Measurements from ENCODE around the gene EXPH5.

EXPH5 gene

DNA sequence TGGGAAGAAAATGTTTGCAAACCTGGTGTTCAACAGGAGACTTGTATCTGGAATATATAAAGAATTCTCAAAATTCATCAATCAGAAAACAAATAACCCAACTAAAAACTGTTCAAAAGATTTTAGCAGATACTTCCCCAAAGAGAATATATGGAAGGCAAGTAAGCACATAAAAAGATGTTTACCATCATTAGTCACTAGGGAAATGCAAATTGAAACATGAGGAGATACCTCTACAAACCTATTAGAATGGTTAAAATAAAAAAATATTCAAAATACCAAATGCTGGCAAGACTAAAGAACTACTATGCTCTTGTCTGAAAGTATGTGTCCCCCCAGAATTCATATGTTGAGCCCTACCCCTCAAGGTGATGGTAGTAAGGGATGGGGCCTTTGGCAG lies 8.6 kb downstream of the EXPH5 start:
- TF ChIP-seq, protein P1, sequence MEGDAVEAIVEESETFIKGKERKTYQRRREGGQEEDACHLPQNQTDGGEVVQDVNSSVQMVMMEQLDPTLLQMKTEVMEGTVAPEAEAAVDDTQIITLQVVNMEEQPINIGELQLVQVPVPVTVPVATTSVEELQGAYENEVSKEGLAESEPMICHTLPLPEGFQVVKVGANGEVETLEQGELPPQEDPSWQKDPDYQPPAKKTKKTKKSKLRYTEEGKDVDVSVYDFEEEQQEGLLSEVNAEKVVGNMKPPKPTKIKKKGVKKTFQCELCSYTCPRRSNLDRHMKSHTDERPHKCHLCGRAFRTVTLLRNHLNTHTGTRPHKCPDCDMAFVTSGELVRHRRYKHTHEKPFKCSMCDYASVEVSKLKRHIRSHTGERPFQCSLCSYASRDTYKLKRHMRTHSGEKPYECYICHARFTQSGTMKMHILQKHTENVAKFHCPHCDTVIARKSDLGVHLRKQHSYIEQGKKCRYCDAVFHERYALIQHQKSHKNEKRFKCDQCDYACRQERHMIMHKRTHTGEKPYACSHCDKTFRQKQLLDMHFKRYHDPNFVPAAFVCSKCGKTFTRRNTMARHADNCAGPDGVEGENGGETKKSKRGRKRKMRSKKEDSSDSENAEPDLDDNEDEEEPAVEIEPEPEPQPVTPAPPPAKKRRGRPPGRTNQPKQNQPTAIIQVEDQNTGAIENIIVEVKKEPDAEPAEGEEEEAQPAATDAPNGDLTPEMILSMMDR (IDR thresholded peaks at IDR 0.05; ENCODE audit: insufficient read depth, low read depth, low read length, missing control alignments), result no peak
- H3K4me3 ChIP-seq (ENCODE audit: low read depth, low read length), result no peak overlapping the region
- no peak for DNase-seq (ENCODE audit: low read depth)

DNA sequence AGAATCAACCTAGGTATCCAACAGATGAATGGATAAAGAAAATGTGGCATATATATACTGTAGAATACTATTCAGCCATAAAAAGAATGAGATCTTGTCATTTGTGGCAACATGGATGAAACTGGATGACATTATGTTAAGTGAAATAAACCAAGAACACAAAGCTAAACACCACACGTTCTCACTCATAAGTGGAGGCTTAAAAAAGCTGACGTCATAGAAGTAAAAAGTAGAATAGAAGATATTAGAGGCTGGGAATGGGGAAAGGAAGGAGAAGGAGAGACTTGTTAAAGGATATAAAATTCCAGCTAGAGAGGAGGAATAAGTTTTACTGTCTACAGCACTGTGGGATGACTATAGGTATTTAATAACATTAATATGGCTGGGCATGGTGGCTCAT lies 12.9 kb downstream of the EXPH5 start:
- TF ChIP-seq, protein P1 (IDR thresholded peaks at IDR 0.05; ENCODE audit: insufficient read depth, low read depth, low read length, missing control alignments), result no peak
- DNase-seq (ENCODE audit: low read depth), result no peak
- H3K4me3 ChIP-seq (ENCODE audit: low read depth, low read length), result no peak overlapping the region

DNA sequence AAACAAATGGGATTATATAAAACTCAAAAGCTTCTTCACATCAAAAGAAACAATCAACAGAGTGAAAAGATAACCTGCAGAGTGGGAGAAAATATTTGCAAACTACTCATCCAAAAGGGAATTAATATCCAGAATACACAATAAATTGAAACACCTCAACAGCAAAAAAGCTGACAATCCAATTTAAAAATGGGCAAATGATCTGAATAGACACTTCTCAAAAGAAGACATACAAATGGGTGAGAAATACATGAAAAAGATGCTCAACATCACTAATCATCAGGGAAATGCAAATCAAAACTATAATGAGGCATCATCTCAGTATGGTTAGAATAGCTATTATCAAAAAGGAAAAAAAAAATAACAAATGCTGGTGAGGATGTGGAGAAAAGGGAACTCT lies 13.5 kb downstream of the EXPH5 start:
- no peak for DNase-seq (ENCODE audit: low read depth)
- TF ChIP-seq, protein P1 (IDR thresholded peaks at IDR 0.05; ENCODE audit: insufficient read depth, low read depth, low read length, missing control alignments), result no peak
- H3K4me3 ChIP-seq (ENCODE audit: low read depth, low read length), result no peak overlapping the region

DNA sequence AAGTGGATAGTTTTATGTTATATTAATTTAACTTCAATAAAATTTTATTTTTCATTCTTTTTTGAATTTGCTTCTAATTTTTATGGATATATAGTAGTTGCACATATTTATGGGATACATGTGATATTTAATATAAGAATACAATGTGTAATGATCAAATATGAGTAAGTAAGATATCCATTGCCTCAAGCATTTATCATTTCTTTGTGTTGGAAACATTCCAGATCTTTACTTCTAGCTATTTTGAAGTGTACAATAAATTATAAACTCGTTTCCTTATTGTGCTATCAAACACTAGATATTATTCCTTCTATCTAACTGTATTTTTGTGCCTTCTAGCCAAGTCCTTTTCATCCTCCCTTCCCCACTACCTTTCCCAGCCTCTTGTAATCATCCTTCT lies 17.0 kb downstream of the EXPH5 start:
- TF ChIP-seq, protein P1 (IDR thresholded peaks at IDR 0.05; ENCODE audit: insufficient read depth, low read depth, low read length, missing control alignments), result no peak
- H3K4me3 ChIP-seq (ENCODE audit: low read depth, low read length), result no peak overlapping the region
- no peak for DNase-seq (ENCODE audit: low read depth)

DNA sequence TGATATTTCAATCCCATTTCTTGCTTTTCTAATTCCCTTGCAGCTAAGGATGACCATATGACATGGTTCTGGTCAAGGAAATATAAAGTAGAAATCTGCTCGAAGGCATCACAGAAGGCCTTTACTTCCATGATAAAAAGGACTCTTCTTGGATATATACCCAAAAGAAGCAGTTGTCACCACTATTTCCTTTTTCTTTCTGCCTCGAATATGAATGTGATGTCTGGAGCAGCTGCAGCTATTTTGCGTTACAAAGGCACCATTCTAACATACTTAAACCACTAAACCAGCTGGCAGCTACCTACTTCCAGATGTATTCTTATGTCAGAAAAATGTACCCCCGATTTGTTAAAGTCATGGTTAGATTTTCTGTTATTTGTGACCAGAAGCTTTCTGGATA lies 18.9 kb downstream of the EXPH5 start:
- TF ChIP-seq, protein P1 (IDR thresholded peaks at IDR 0.05; ENCODE audit: insufficient read depth, low read depth, low read length, missing control alignments), result no peak
- no peak overlapping the region for H3K4me3 ChIP-seq (ENCODE audit: low read depth, low read length)
- no peak for DNase-seq (ENCODE audit: low read depth)

DNA sequence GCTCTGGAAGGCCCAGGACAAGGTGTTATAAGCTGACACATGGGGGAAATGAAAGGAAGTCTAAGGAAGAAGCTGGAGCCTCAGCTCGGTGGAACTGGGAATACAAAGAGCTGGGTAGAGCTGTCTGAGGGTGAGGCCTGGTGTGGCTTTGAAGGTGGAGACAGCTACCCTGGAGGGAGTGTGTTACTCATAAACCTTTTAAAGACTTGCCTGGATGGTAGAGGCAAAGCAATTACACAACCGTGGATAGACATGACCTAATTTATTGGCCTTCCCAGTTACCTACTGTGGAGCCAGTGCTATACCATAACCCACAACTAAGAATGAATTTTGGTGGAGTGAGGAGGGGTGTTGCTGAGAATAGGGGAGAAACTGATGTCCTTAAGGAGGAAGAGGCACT lies 22.6 kb downstream of the EXPH5 start:
- H3K4me3 ChIP-seq (ENCODE audit: low read depth, low read length), result no peak overlapping the region
- no peak for DNase-seq (ENCODE audit: low read depth)
- TF ChIP-seq, protein P1 (IDR thresholded peaks at IDR 0.05; ENCODE audit: insufficient read depth, low read depth, low read length, missing control alignments), result no peak

DNA sequence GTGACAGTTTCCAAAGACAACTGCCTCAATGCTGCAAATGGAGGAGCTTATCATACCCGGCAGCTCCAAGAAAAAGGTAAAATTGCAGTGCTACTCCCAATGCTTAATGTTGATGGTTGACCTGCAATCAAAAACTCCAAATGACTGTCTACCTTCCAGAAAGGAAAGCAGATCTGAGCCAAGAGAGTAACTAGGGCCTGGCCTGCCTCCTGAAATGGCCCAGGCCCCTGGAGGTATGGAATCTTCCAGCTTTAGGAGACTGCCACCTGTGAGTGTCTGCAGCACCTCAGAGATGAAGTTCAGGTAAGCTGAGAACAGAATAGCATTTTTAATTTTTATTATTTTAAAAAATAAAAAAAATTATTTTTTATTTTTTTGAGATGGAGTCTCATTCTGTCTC lies 23.7 kb downstream of the EXPH5 start:
- no peak for DNase-seq (ENCODE audit: low read depth)

More for the DNA sequence above, 23.7 kb downstream of the EXPH5 start:
- TF ChIP-seq, protein P1 (IDR thresholded peaks at IDR 0.05; ENCODE audit: insufficient read depth, low read depth, low read length, missing control alignments), result no peak
- H3K4me3 ChIP-seq (ENCODE audit: low read depth, low read length), result no peak overlapping the region

All from GM12865 (cell line).